BLaER1 treated with 17β-estradiol and CSF1 and Interleukin-3, amounts not matched to agents 10 nM and 100 nM (cell line): Measurements from ENCODE around the gene ISG20L2.

Experiments
- H3K27ac ChIP-seq, 11 experiments: shearing (Covaris generic); formaldehyde crosslinking; 2 replicates each; pipeline ENCODE4 v1.8.1; 2022
- H3K27me3 ChIP-seq, 11 experiments: shearing (Covaris generic); formaldehyde crosslinking; 2 replicates each; pipeline ENCODE4 v1.8.1; 2022
- H3K36me3 ChIP-seq, 11 experiments: shearing (Covaris generic); formaldehyde crosslinking; 2 replicates each; pipeline ENCODE4 v1.8.1; 2022
- H3K4me1 ChIP-seq, 10 experiments: shearing (Covaris generic); formaldehyde crosslinking; 2 replicates each; pipeline ENCODE4 v1.8.1; 2022
- H3K4me2 ChIP-seq, 11 experiments: shearing (Covaris generic); formaldehyde crosslinking; 2 replicates each; pipeline ENCODE4 v1.8.1; 2022
- H3K4me3 ChIP-seq, 10 experiments: shearing (Covaris generic); formaldehyde crosslinking; 2 replicates each; pipeline ENCODE4 v1.8.1; 2022
- H3K9ac ChIP-seq, 11 experiments: shearing (Covaris generic); formaldehyde crosslinking; 2 replicates each; pipeline ENCODE4 v1.8.1; 2022
- H3K9me3 ChIP-seq, 11 experiments: shearing (Covaris generic); formaldehyde crosslinking; replicated peaks in 1 of 11; 2 replicates each; pipeline ENCODE4 v1.8.1; 2022
- H4K20me1 ChIP-seq, 11 experiments: shearing (Covaris generic); formaldehyde crosslinking; 2 replicates each; pipeline ENCODE4 v1.8.1; 2022
- Cebpa-rat ChIP-seq, 11 experiments: shearing (Covaris generic); IDR thresholded peaks; 2 replicates each; pipeline ENCODE4 v1.8.1; 2022

The ISG20L2 gene

GRCh38 chr1:156704930-156705320 lies 23.6 kb downstream of the ISG20L2 start:
- TF ChIP-seq Cebpa-rat (IDR thresholded peaks at IDR 0.05) = no peak
- H3K36me3 ChIP-seq = no peaks in the 10 kb centered on the region
- no peaks in the 10 kb centered on the region for H3K9me3 ChIP-seq
- H3K9ac ChIP-seq = peak overlapping the region in 8 of 11 experiments; percentile 16 to 81 (median 56); a peak in 11 of 22 replicates
- H3K4me2 ChIP-seq = peak overlapping the region; percentile 89 to 100 (median 99)
- peak overlapping the region; percentile 51 to 71 (median 60) for H3K4me3 ChIP-seq
- H3K27me3 ChIP-seq = peaks cover 33 to 49% (median 40%) of the 10 kb centered on the region in 11 experiments
- H3K4me1 ChIP-seq = peaks cover 26 to 39% (median 32%) of the 10 kb centered on the region in 10 experiments
- peaks cover 0 to 52% (median 8%) of the 10 kb centered on the region in 11 experiments; a peak in 8 of 22 replicates for H4K20me1 ChIP-seq
- H3K27ac ChIP-seq = no peak overlapping the region

GRCh38 chr1:156704166-156704711 lies 24.3 kb downstream of the ISG20L2 start:
- Histone ChIP-seq H3K4me3 (no peak overlapping the region), H3K9me3 (no peaks in the 10 kb centered on the region), H3K4me1 (peaks cover 26 to 39% (median 31%) of the 10 kb centered on the region in 10 experiments), H3K27me3 (peaks cover 33 to 49% (median 40%) of the 10 kb centered on the region in 11 experiments), H3K9ac (0 out of 22 replicates have a peak overlapping the region, but pooled peaks of 1 of the 11 experiments have one; percentile 37), H4K20me1 (peaks cover 0 to 46% (median 8%) of the 10 kb centered on the region in 11 experiments; a peak in 8 of 22 replicates), H3K36me3 (no peaks in the 10 kb centered on the region), H3K27ac (no peak overlapping the region), H3K4me2 (peak overlapping the region in 3 of 11 experiments; percentile 92 to 100 (median 99); a peak in 4 of 22 replicates)
- TF ChIP-seq Cebpa-rat (IDR thresholded peaks at IDR 0.05) = no peak

GRCh38 chr1:156703741-156704140 lies 24.8 kb downstream of the ISG20L2 start:
- peaks cover 33 to 49% (median 40%) of the 10 kb centered on the region in 11 experiments for H3K27me3 ChIP-seq
- no peaks in the 10 kb centered on the region for H3K36me3 ChIP-seq
- H3K4me1 ChIP-seq = peaks cover 26 to 39% (median 31%) of the 10 kb centered on the region in 10 experiments
- no peak for TF ChIP-seq Cebpa-rat (IDR thresholded peaks at IDR 0.05)
- H4K20me1 ChIP-seq = peaks cover 0 to 41% (median 8%) of the 10 kb centered on the region in 11 experiments; a peak in 8 of 22 replicates
- H3K27ac ChIP-seq = no peak overlapping the region
- no peak overlapping the region for H3K9ac ChIP-seq
- no peaks in the 10 kb centered on the region for H3K9me3 ChIP-seq
- H3K4me3 ChIP-seq = no peak overlapping the region
- no peak overlapping the region for H3K4me2 ChIP-seq

- Histone ChIP-seq H3K36me3 (no peaks in the 10 kb centered on the region), H3K9ac (no peak overlapping the region), H3K27me3 (peaks cover 33 to 49% (median 40%) of the 10 kb centered on the region in 11 experiments), H3K4me1 (peaks cover 26 to 39% (median 31%) of the 10 kb centered on the region in 10 experiments), H3K27ac (no peak overlapping the region), H3K9me3 (no peaks in the 10 kb centered on the region), H3K4me2 (no peak overlapping the region), H4K20me1 (peaks cover 0 to 37% (median 8%) of the 10 kb centered on the region in 11 experiments; a peak in 8 of 22 replicates), H3K4me3 (no peak overlapping the region)
- TF ChIP-seq Cebpa-rat (IDR thresholded peaks at IDR 0.05) = no peak
These were observed 25.2 kb downstream of the ISG20L2 start for GRCh38 chr1:156703336-156703735.

- Histone ChIP-seq H3K36me3 (no peaks in the 10 kb centered on the region), H3K4me3 (no peak overlapping the region), H4K20me1 (peaks cover 0 to 28% (median 8%) of the 10 kb centered on the region in 11 experiments; a peak in 7 of 22 replicates), H3K27me3 (peaks cover 32 to 37% (median 33%) of the 10 kb centered on the region in 11 experiments), H3K27ac (no peak overlapping the region), H3K9me3 (no peaks in the 10 kb centered on the region), H3K4me1 (peaks cover 14 to 35% (median 31%) of the 10 kb centered on the region in 10 experiments), H3K9ac (no peak overlapping the region), H3K4me2 (no peak overlapping the region)
- no peak for TF ChIP-seq Cebpa-rat (IDR thresholded peaks at IDR 0.05)
These were observed 27.6 kb downstream of the ISG20L2 start for GRCh38 chr1:156700736-156701531.

- no peak overlapping the region for H3K4me2 ChIP-seq
These were observed 29.6 kb downstream of the ISG20L2 start for GRCh38 chr1:156698995-156699394.

GRCh38 chr1:156697481-156697880 lies 31.1 kb downstream of the ISG20L2 start:
- peaks cover 8 to 42% (median 38%) of the 10 kb centered on the region in 10 experiments for H3K4me1 ChIP-seq
- H3K27me3 ChIP-seq = peaks cover 8 to 17% (median 14%) of the 10 kb centered on the region in 11 experiments
- no peaks in the 10 kb centered on the region for H3K9me3 ChIP-seq
- no peak overlapping the region for H3K4me3 ChIP-seq
- no peaks in the 10 kb centered on the region for H3K36me3 ChIP-seq
- H4K20me1 ChIP-seq = peaks cover 0 to 12% (median 0%) of the 10 kb centered on the region in 11 experiments; a peak in 1 of 22 replicates
- peak overlapping the region in 10 of 11 experiments; percentile 24 to 73 (median 60); a peak in 17 of 22 replicates for H3K4me2 ChIP-seq
- peak overlapping the region in 2 of 11 experiments; percentile 2 to 37; a peak in 2 of 22 replicates for H3K9ac ChIP-seq
- H3K27ac ChIP-seq = 0 out of 22 replicates have a peak overlapping the region, but pooled peaks of 1 of the 11 experiments have one; percentile 26
- no peak for TF ChIP-seq Cebpa-rat (IDR thresholded peaks at IDR 0.05)

More at GRCh38 chr1:156698995-156699394, 29.6 kb downstream of the ISG20L2 start:
- Histone ChIP-seq H3K27ac (no peak overlapping the region), H3K27me3 (peaks cover 12 to 18% (median 14%) of the 10 kb centered on the region in 11 experiments), H3K9ac (no peak overlapping the region), H3K4me1 (peaks cover 0 to 27% (median 23%) of the 10 kb centered on the region in 10 experiments; a peak in 18 of 20 replicates), H3K36me3 (no peaks in the 10 kb centered on the region), H3K9me3 (no peaks in the 10 kb centered on the region), H3K4me3 (no peak overlapping the region), H4K20me1 (peaks cover 0 to 15% (median 0%) of the 10 kb centered on the region in 11 experiments; a peak in 4 of 22 replicates)
- no peak for TF ChIP-seq Cebpa-rat (IDR thresholded peaks at IDR 0.05)

- peaks cover 15 to 50% (median 45%) of the 10 kb centered on the region in 10 experiments for H3K4me1 ChIP-seq
- H3K4me2 ChIP-seq = peak overlapping the region in 8 of 11 experiments; percentile 50 to 73 (median 63); a peak in 16 of 22 replicates
- H4K20me1 ChIP-seq = peaks cover 0 to 19% (median 0%) of the 10 kb centered on the region in 11 experiments; a peak in 4 of 22 replicates
- no peak for TF ChIP-seq Cebpa-rat (IDR thresholded peaks at IDR 0.05)
- no peak overlapping the region for H3K4me3 ChIP-seq
- H3K27me3 ChIP-seq = peaks cover 16 to 24% (median 21%) of the 10 kb centered on the region in 11 experiments
- H3K9me3 ChIP-seq = no peaks in the 10 kb centered on the region
- no peaks in the 10 kb centered on the region for H3K36me3 ChIP-seq
- 0 out of 22 replicates have a peak overlapping the region, but pooled peaks of 2 of the 11 experiments have one; percentile 2 to 29 for H3K9ac ChIP-seq
- no peak overlapping the region for H3K27ac ChIP-seq
These were observed 31.8 kb downstream of the ISG20L2 start for GRCh38 chr1:156696755-156697154.
